HepG2 (cell line): ENCODE measurements around the gene ROBO3. TPM values are rescaled to one million over a fixed set of nuclear protein-coding genes. Genes with fewer than 3 reads are reported as not detected.
A peak's percentile ranks its signal among the peaks of the same experiment; 100 is the strongest.

Source experiments
- BRCA1 ChIP-seq: sonication (generic); formaldehyde crosslinking; IDR thresholded peaks from 2 replicates; pipeline ENCODE4 v1.4.0; 2020; ENCODE audit warnings: missing genetic modification reagents
- HNRNPH1 ChIP-seq: fragments of 200-400 bp; formaldehyde crosslinking; optimal IDR thresholded peaks from 2 replicates; pipeline ENCODE3; 2017; ENCODE audit warnings: mild to moderate bottlenecking, low read depth, low read length
- HOXD1 ChIP-seq: sonication (generic); formaldehyde crosslinking; IDR thresholded peaks from 2 replicates; pipeline ENCODE4 v1.5.0; 2020; ENCODE audit warnings: missing genetic modification reagents
- KAT7 ChIP-seq: IDR thresholded peaks from 2 replicates; pipeline ENCODE4 v1.6.1; 2018; ENCODE audit warnings: borderline replicate concordance, missing compliant biosample characterization
- KDM4B ChIP-seq: sonication (generic); formaldehyde crosslinking; IDR thresholded peaks from 2 replicates; pipeline ENCODE4 v1.4.0; 2020; ENCODE audit warnings: missing genetic modification reagents
- KLF13 ChIP-seq: sonication (generic); formaldehyde crosslinking; IDR thresholded peaks from 2 replicates; pipeline ENCODE4 v1.4.0; 2020; ENCODE audit warnings: mild to moderate bottlenecking, missing genetic modification reagents
- NR3C1 ChIP-seq: sonication (generic); formaldehyde crosslinking; IDR thresholded peaks from 2 replicates; pipeline ENCODE4 v1.4.0; 2020; ENCODE audit warnings: missing genetic modification reagents
- SALL1 ChIP-seq: sonication (generic); formaldehyde crosslinking; IDR thresholded peaks from 2 replicates; pipeline ENCODE4 v1.8.0; 2022; ENCODE audit warnings: mild to moderate bottlenecking, missing genetic modification reagents
- SIX1 ChIP-seq: sonication (generic); formaldehyde crosslinking; IDR thresholded peaks from 2 replicates; pipeline ENCODE4 v1.4.0; 2020; ENCODE audit warnings: missing genetic modification reagents, borderline replicate concordance
- SNAI1 ChIP-seq: sonication (generic); formaldehyde crosslinking; IDR thresholded peaks from 2 replicates; pipeline ENCODE4 v1.5.0; 2020; ENCODE audit warnings: mild to moderate bottlenecking, missing genetic modification reagents, borderline replicate concordance
- THYN1 ChIP-seq: sonication (generic); formaldehyde crosslinking; IDR thresholded peaks from 2 replicates; pipeline ENCODE4 v1.8.1; 2023; ENCODE audit warnings: low read depth, mild to moderate bottlenecking, moderate library complexity, missing genetic modification reagents, borderline replicate concordance
- ZNF138 ChIP-seq: sonication (generic); formaldehyde crosslinking; IDR thresholded peaks from 2 replicates; pipeline ENCODE4 v1.5.0; 2020; ENCODE audit warnings: mild to moderate bottlenecking, low read depth, missing genetic modification reagents
- ZNF546 ChIP-seq: sonication (generic); formaldehyde crosslinking; conservative IDR thresholded peaks from 2 replicates; pipeline ENCODE4 v1.8.1; 2023; ENCODE audit warnings: mild to moderate bottlenecking, missing genetic modification reagents
- ZNF569 ChIP-seq: sonication (generic); formaldehyde crosslinking; IDR thresholded peaks from 2 replicates; pipeline ENCODE4 v1.5.0; 2020; ENCODE audit warnings: mild to moderate bottlenecking, missing genetic modification reagents, moderate library complexity, borderline replicate concordance
- ZNF746 ChIP-seq: sonication (generic); formaldehyde crosslinking; IDR thresholded peaks from 2 replicates; pipeline ENCODE4 v1.8.0; 2022; ENCODE audit warnings: mild to moderate bottlenecking, missing genetic modification reagents
- ZNF782 ChIP-seq: sonication (generic); formaldehyde crosslinking; IDR thresholded peaks from 2 replicates; pipeline ENCODE4 v1.4.0; 2020; ENCODE audit warnings: missing genetic modification reagents, mild to moderate bottlenecking, borderline replicate concordance
- ZNF788 ChIP-seq: sonication (generic); formaldehyde crosslinking; IDR thresholded peaks from 2 replicates; pipeline ENCODE4 v1.5.0; 2020; ENCODE audit warnings: mild to moderate bottlenecking, missing genetic modification reagents, borderline replicate concordance
- polyA plus RNA-seq, 8 experiments: library from polyadenylated mRNA; depleted of rRNA in 3 of 8; stranded (reverse) in 7 of 8; unstranded in 1 of 8; fragments of >200 nt; fragmentation: Illumina TruSeq in 4 of 8; extraction: Trizol in 4 of 8; gene quantifications; 2 replicates each; pipeline versions ENCODE4 v1.2.1 to v1.2.3, GENCODE V29; 2011 to 2016; ENCODE audit warnings: low read depth in 4 of 8, missing spikeins in 1 of 8, mixed read lengths in 1 of 8; ENCODE audit not compliant: insufficient read depth in 1 of 8
- total RNA-seq, 5 experiments: library from RNA; depleted of rRNA; stranded (reverse); fragments of >200 nt; fragmentation: Illumina TruSeq; extraction: Trizol; gene quantifications; 2 replicates each; pipeline ENCODE4 v1.2.3, GENCODE V29; 2016; ENCODE audit warnings: low read depth in 1 of 5
- TF ChIP-seq, protein P1 (sequence below): sonication (generic); formaldehyde crosslinking; IDR thresholded peaks from 2 replicates; pipeline ENCODE4; 2020; ENCODE audit warnings: missing genetic modification reagents, mild to moderate bottlenecking, borderline replicate concordance
- TF ChIP-seq, protein P2 (sequence below): IDR thresholded peaks from 2 replicates; pipeline ENCODE4 v1.6.1; 2016; ENCODE audit warnings: missing biosample characterization, missing genetic modification reagents, low read depth
- TF ChIP-seq, protein P3 (sequence below): sonication (generic); formaldehyde crosslinking; IDR thresholded peaks from 2 replicates; pipeline ENCODE4 v1.4.0; 2020; ENCODE audit warnings: missing genetic modification reagents
- TF ChIP-seq, protein P4 (sequence below): sonication (generic); formaldehyde crosslinking; IDR thresholded peaks from 2 replicates; pipeline ENCODE4 v1.5.0; 2020; ENCODE audit warnings: missing genetic modification reagents
- TF ChIP-seq, protein P5 (sequence below): IDR thresholded peaks from 2 replicates; pipeline ENCODE4 v1.6.1; 2016; ENCODE audit warnings: low read depth

ROBO3 gene
- total and polyA plus RNA-seq, 2 of the 13 experiments (the other 11 are each of a cell fraction or from before 2014, with no cell fraction given) = 0.07 to 2.4 TPM

DNA sequence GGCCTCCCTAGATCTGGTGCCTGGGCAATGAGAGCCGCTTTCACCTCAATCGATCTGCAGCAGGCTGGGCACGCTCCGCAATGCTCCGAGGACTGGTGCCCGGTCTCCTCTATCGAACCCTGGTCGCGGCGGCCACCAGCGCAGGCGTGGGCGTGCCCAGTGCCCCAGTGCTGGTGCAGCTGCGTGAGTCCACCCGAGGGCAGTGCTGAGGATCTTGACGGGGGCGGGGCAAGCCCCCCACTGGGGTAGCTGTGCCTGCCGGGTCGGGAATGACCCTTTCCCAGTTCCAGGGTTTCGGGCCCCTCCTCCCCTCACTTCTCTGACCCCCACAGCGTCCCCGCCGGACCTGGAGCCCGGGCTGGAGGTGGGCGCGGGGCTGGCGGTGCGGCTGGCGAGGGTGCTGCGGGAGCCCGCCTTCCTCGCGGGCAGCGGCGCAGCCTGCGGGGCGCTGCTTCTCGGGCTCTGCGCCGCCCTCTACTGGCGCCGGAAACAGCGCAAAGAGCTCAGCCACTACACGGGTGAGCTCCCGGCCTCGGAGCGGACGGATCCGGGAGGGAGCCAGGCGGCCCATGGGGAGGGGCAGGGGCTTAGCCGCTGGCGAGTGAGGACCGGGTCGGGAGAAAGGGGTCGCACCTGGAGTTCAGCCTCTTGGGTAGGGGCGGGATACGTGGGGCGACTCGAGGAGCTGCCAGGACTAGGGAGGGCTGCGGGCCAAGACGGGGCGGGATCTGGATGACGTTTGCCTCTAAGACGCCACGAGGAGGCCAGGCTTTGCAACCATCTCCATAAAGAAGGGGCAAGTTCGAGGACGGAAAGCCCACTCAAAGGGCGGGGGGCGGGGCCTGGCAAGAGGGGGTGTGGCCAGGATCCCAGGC, 10.9 kb downstream of the ROBO3 start (continued):
- TF ChIP-seq, protein P1, sequence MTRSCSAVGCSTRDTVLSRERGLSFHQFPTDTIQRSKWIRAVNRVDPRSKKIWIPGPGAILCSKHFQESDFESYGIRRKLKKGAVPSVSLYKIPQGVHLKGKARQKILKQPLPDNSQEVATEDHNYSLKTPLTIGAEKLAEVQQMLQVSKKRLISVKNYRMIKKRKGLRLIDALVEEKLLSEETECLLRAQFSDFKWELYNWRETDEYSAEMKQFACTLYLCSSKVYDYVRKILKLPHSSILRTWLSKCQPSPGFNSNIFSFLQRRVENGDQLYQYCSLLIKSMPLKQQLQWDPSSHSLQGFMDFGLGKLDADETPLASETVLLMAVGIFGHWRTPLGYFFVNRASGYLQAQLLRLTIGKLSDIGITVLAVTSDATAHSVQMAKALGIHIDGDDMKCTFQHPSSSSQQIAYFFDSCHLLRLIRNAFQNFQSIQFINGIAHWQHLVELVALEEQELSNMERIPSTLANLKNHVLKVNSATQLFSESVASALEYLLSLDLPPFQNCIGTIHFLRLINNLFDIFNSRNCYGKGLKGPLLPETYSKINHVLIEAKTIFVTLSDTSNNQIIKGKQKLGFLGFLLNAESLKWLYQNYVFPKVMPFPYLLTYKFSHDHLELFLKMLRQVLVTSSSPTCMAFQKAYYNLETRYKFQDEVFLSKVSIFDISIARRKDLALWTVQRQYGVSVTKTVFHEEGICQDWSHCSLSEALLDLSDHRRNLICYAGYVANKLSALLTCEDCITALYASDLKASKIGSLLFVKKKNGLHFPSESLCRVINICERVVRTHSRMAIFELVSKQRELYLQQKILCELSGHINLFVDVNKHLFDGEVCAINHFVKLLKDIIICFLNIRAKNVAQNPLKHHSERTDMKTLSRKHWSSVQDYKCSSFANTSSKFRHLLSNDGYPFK (CRISPR knock-in tag) = no peak
- TF ChIP-seq ZNF782 (CRISPR knock-in tag) (no peak), ZNF746 (no peak), KAT7 (CRISPR knock-in tag) (no peak), ZNF546 (no peak), HNRNPH1 (no peak), KLF13 (CRISPR knock-in tag) (no peak), ZNF569 (no peak), ZNF138 (CRISPR knock-in tag) (no peak), KDM4B (no peak), SALL1 (CRISPR knock-in tag) (peak; percentile 82), ZNF788 (peak; percentile 17), SNAI1 (CRISPR knock-in tag) (no peak), BRCA1 (no peak), THYN1 (CRISPR knock-in tag) (no peak), SIX1 (CRISPR knock-in tag) (no peak), NR3C1 (CRISPR knock-in tag) (no peak), HOXD1 (CRISPR knock-in tag) (no peak)
- TF ChIP-seq, protein P2, sequence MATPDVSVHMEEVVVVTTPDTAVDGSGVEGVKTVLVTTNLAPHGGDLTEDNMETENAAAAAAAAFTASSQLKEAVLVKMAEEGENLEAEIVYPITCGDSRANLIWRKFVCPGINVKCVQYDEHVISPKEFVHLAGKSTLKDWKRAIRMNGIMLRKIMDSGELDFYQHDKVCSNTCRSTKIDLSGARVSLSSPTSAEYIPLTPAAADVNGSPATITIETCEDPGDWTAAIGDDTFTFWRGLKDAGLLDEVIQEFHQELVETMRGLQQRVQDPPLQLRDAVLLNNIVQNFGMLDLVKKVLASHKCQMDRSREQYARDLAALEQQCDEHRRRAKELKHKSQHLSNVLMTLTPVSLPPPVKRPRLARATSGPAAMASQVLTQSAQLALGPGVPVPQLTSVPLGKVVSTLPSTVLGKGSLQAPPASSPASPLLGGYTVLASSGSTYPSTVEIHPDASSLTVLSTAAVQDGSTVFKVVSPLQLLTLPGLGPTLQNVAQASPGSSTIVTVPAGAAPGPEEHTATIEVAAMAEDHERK (CRISPR knock-in tag) = no peak
- TF ChIP-seq, protein P3, sequence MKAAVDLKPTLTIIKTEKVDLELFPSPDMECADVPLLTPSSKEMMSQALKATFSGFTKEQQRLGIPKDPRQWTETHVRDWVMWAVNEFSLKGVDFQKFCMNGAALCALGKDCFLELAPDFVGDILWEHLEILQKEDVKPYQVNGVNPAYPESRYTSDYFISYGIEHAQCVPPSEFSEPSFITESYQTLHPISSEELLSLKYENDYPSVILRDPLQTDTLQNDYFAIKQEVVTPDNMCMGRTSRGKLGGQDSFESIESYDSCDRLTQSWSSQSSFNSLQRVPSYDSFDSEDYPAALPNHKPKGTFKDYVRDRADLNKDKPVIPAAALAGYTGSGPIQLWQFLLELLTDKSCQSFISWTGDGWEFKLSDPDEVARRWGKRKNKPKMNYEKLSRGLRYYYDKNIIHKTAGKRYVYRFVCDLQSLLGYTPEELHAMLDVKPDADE (CRISPR knock-in tag) = no peak
- TF ChIP-seq, protein P4, sequence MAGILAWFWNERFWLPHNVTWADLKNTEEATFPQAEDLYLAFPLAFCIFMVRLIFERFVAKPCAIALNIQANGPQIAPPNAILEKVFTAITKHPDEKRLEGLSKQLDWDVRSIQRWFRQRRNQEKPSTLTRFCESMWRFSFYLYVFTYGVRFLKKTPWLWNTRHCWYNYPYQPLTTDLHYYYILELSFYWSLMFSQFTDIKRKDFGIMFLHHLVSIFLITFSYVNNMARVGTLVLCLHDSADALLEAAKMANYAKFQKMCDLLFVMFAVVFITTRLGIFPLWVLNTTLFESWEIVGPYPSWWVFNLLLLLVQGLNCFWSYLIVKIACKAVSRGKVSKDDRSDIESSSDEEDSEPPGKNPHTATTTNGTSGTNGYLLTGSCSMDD (CRISPR knock-in tag) = no peak
- TF ChIP-seq, protein P5, sequence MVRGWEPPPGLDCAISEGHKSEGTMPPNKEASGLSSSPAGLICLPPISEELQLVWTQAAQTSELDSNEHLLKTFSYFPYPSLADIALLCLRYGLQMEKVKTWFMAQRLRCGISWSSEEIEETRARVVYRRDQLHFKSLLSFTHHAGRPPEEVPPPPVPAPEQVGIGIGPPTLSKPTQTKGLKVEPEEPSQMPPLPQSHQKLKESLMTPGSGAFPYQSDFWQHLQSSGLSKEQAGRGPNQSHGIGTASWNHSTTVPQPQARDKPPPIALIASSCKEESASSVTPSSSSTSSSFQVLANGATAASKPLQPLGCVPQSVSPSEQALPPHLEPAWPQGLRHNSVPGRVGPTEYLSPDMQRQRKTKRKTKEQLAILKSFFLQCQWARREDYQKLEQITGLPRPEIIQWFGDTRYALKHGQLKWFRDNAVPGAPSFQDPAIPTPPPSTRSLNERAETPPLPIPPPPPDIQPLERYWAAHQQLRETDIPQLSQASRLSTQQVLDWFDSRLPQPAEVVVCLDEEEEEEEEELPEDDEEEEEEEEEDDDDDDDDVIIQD = no peak
